Fibroblast of skin of scalp (primary cell): ENCODE results near the gene TBC1D22A.
"Not testable (repeated sequence)": the region's sequence is repeated elsewhere in the genome, so short reads cannot be mapped to it uniquely, and the experiment has no call there.

Experiments
- DNase-seq: peaks from one replicate; pipeline ENCODE4 v3.0.0-alpha.2; 2013

Gene TBC1D22A

GRCh38 chr22:47162865-47163264 is 400.4 kb downstream of the TBC1D22A start:
- DNase-seq = no peak

GRCh38 chr22:47163481-47163855 is 401.0 kb downstream of the TBC1D22A start:
- DNase-seq = no peak

DNA sequence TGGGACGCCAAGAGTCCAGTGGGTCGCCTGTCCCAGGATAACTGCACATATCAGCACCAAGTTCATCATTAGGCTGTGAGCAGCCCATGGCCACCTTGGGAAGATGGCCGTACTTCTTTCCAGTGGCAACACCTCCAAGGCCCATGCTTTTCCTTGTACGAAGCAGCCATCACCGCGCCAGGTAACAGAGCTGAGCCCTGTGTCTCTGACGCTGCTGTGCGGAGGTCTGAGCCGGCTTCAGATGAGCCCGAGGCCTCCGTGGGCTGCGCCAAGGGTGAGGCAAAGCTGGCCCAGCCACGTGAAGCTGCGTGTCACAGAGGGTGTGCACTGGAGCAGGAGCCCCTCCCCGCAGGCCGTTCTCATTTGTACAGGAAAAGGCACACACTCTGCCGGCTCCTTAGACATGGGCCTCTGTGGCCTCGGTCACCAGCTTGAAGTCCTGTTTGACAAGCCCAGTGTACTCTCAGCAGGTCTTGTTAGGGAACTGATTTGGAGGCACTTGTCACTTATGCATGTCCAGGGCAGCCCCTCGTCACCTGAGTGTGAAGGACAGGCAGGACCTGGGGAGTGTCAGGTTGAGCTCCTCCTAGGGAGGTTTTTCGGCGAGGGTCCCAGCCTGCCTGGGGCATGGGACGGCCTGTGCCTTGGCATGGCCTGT is 401.5 kb downstream of the TBC1D22A start:
- no peak for DNase-seq

DNA sequence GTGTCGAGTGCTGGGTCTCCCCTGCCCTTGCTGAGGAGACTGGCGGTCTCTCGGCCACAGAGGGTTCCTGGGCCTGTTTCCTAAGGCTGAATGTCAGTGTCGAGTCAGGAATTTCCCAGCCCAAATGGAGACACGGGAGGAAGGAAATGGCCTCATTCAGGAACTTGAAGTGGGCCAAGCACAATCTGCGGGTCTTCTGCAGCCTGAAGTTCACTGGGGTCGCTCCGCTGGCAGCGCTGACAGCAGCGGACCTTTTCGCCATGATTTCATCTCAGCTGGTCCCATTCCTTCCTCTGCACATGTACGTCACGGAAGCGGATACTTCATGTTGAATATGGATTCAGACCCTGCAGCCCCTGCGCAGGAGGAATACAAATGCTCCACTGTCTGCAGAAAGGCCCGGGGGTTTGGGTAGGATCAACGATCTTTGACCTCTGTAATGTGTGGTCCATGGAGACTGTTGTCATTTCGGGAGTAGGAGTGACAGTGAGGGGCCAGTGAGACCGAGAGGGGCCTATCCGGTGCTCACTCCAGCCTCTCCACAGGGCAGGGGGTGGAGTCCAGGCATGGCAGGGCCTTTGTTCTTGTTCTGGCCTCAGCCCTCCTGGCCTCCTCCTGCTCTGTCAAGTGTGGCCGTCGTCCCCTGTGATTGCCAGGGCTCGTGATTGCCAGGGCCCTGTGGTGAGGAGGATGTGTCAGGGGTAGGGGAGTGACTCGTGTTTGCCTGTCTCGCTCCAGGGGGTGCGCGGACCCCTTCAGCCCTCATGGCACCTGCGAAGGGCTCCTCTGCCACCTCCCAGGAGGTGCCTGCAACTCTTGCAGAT is 402.3 kb downstream of the TBC1D22A start:
- DNase-seq = no peak

DNA sequence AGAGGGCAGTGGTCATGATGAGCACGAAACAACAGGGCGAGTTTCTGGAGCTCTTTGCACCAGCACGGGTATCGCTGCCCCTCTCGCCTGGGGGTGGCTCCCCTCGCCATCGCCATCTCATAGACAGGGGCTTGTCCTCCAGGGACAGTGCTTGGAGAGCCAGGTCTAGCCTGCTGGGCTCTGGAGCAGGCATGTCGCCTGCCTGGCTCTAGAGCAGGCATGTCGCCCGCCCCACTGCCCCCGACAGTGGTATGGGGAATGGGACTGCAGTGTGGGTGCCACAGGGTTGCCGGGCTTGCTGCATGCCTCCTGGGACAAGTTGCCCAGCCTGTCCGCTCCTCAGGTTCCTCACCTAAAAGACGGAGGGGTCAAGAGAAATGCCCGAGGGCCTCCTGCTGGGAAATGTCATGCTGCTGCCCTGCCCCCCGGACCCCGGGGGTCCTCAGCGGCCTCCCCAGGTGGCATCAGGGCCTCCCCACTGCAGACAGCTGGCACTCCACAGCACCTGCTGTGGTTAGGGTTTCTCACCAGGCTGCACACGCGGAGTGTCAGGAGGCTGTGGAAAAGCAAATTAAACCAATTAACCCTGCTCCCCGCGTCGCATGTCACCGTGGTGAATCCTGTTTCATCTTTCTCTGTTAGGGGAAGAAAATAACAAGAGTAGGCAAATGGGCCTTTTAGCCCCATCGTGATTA is 403.0 kb downstream of the TBC1D22A start:
- no peak for DNase-seq

DNA sequence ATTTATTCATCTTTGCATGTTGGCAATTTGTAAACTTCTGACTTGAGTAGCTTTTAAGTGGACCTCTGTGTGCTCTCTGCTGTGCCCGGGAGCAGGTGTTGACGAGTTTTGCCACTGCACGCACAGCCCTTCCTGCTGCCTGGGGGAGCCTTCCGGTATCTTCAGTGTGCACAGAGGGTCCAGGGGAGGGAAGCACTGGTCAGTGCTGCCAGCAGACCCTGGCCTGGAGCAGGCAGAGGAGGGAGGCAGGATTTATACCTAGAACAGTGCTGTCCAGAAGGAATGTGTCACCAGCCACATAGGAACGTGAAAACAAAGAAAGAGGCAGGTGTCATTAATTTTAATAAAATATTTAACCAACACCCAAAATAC is 403.6 kb downstream of the TBC1D22A start:
- no peak for DNase-seq

DNA sequence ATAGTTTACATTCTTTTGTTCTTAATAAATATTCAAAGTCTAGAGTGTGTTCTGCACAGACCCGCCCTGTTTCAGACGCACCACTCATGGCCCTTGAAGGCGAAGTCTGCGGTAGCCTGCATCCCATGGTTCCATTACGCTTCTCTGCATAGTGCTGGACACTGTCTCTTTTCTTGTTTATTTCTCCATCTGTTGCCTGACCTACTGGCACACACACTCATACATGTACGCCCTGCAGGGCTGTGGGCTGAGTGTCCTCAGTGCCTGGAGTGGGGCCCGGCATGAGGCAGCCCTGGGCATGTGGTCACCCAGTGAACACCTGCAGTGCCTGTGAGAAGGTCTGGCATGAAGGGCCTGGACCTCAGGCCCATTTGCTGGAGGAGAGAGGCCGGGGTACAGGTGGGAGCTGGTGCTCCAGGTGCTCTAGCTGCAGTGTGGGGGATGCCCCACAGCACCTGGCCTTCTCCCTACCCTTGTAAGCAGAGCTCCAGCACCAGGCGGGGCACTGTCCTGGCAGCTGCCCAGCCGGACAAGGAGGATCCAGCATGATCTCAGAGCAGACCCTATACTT is 404.1 kb downstream of the TBC1D22A start:
- DNase-seq = no peak

DNA sequence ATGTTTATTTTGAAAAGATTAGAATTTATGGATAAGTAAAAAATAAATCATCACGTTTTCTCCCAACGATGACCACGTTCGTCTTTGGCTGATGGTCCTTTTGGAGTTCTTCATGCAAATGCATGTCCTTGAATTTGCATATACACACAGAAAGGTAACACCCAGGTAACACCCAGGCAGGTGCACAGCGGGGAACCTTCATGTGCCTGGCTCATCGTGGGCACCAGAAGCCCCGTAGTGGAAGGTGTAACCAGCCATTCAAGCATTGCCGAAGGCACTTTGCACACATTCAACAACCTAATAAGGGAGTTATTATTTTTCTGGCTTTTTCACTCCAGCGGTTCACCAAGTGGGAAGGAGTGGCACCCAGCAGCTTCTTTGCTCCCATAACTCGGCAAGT is 404.6 kb downstream of the TBC1D22A start:
- no peak for DNase-seq

DNA sequence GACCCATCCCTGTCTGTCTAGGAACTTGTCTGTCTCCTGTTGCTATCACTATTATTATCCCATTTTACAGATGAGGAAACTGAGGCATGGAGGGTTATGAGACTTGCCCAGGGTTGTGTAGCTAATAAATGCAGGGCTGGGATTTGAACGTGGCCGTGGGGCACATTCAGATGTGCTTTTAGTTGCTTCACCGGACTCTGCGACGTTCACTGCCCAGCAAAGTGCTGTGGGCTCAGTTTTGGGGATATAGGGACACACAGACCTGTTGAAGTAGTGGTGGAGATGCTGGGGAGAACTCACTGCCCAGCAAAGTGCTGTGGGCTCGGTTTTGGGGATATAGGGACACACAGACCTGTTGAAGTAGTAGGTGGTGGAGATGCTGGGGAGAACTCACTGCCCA is 405.5 kb downstream of the TBC1D22A start:
- DNase-seq = not testable (repeated sequence)

DNA sequence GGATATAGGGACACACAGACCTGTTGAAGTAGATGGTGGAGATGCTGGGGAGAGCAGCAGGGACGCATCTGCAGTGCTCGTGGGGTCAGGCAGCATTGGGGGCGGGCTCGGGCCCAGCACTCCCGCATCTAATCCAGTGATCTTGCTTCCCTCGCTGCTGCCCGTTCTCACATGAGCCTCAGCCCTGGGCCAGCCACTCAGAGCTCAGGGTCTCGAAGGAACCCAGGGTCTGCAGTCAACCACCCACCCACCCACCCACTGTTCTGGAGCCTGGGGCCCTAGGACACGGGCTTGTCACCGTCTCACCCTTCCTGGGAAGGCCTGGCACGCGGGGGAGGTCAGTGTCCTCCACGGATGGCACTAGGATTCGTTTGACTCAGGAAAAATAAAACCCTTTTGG is 406.0 kb downstream of the TBC1D22A start:
- DNase-seq = no peak

DNA sequence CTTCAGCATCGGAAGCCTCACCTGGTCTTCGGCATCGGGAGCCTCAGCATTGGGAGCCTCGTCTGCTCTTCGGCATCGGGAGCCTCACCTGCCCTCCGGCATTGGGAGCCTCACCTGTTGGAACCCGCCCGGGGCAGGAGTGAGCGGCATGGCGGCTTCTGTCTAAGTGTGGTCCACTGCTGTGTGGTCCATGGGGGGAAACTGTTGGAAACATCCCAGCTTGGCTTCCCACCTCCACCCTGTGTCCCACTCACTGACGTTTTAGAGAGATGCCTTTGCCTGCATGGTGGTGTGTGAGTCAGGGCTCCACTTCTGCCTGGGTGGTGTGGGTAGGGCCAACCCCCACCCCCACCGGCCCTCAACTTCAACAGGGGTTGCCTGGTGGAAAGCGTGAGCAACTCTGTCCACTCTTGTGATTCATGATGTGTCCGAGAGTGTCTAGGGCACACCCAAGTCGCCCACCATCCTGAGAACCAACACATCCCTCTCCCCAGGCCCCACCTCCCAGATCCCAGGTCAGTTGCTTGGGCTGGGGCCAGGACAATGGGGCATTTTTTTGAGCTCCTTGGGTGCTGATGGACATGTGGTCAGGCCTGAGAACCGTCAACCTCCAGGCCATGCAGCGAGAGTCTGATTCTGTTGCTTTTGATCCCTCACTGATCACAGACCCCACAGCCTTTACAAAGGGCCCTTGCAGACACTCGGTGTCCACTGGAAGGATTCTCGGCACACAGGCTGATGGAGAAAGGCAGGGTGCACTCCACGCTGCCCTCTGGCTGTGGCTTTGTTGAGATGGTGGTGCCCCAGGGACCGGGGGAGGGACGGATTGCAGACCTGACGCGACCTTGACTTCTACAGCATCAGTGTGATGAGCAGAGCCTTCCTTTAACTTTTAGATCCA is 406.7 kb downstream of the TBC1D22A start:
- peak; percentile 15 for DNase-seq

GRCh38 chr22:47169801-47170140 is 407.3 kb downstream of the TBC1D22A start:
- no peak for DNase-seq

DNA sequence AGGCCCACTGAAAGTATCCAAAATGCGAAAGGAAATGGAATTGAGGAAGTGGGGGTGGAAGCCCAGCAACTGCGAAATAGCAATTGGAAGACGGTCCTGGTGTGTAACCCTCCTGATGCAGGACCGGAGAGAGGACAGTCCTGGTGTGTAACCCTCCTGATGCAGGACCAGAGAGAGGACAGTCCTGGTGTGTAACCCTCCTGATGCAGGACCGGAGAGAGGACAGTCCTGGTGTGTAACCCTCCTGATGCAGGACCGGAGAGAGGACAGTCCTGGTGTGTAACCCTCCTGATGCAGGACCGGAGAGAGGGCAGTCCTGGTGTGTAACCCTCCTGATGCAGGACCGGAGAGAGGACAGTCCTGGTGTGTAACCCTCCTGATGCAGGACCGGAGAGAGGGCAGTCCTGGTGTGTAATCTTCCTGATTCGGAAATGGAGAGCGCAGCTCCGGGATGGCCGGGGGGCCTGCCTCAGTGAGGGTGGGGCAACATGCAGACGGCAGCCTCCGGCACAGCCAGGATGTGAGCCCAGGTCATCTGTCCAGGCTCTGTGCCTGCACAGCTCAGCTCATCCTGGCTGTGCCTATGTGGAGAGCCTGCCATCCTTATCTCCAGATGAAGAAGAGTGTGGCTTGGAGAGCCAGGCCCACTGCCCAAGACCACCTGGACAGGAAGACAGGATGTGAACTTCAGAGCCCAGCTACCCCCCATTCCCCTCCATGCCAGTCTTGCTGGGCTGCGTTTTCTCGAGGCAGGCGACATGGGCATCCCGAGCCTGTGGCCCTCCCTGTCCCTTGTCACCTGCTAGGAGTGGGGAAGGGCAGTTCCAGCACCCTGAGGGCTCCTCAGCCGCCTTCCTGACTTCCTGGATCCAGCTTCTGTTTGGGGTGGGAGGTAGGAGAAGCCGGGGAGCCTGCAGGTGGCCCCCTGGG is 408.3 kb downstream of the TBC1D22A start:
- DNase-seq = not testable (repeated sequence)

GRCh38 chr22:47171441-47172221 is 409.2 kb downstream of the TBC1D22A start:
- no peak for DNase-seq

- no peak for DNase-seq
Measured at GRCh38 chr22:47172771-47173534, 410.5 kb downstream of the TBC1D22A start.

DNA sequence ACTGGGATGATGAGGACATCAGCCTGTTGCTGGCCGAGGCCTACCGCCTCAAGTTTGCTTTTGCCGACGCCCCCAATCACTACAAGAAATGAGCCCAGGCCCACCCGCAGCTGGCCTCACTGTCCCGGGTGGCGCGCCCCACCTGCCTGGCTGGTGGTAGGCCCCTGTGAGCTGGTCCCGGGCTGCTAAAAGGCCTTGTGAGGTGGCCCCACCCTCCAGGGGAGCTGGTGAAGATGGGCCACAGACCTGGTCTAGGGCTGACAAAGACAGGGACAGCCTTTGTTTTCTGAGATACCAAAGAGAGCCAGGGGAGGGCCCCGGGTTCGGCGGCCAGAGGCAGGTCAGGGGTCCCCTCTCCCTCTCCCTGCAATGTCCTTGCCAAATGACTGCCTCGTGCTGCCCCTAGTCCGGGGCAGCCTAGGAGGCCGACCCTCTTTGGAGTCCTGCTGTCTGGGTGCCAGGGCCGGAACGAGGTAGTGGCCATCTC is 411.1 kb downstream of the TBC1D22A start:
- no peak for DNase-seq

- DNase-seq = no peak
Measured at GRCh38 chr22:47174096-47174495, 411.6 kb downstream of the TBC1D22A start.

DNA sequence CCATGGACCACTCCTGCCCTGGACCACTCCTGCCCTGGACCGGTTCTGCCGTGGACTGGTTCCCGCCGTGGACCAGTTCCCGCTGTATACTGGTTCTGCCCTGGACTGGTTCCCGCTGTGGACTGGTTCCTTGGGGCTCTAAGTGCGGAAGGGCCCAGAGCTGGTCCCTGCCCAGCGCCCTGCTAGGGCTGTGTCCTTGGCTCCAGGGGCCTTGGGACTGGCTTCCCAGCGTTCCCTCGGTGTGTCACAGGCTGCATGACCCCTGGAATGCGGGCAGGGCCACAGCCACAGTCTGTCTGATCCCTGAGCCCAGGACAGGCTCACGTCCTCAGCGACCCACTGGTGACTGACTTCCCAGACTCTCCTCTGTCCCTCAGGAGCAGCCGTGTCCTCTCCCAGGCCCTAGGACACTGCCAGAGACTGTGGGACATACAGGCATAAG is 412.2 kb downstream of the TBC1D22A start:
- DNase-seq = no peak
